HEK293T (cell line): ENCODE results near the gene NUMB.

ENCODE experiments used
- FOXM1 ChIP-seq: fragments of 450-650 bp; IDR thresholded peaks from 2 replicates; pipeline ENCODE4 v1.6.1; 2017; ENCODE audit warnings: mild to moderate bottlenecking, borderline replicate concordance
- NFRKB ChIP-seq: fragments of 450-650 bp; IDR thresholded peaks from 2 replicates; pipeline ENCODE4 v1.6.1; 2016; ENCODE audit warnings: mild to moderate bottlenecking, moderate library complexity
- SP1 ChIP-seq: fragments of 450-650 bp; IDR thresholded peaks from 2 replicates; pipeline ENCODE4 v1.6.1; 2017
- TARDBP ChIP-seq: fragments of 450-650 bp; IDR thresholded peaks from 2 replicates; pipeline ENCODE4 v1.6.1; 2016

- TF ChIP-seq NFRKB = no peak
- TF ChIP-seq FOXM1 = no peak
- TF ChIP-seq TARDBP = no peak
- TF ChIP-seq SP1 = no peak
Observed at GRCh38 chr14:73230051-73230450, 228.3 kb downstream of the NUMB start.
